Activated effector memory CD4-positive, alpha-beta T cell treated with Interleukin-2 at 50 U/mL for 16 hours (primary cell): ENCODE data around the gene DNAJC30.
"Not testable (repeated sequence)": the region's sequence is repeated elsewhere in the genome, so short reads cannot be mapped to it uniquely, and the experiment has no call there.

Experiments
- DNase-seq: peaks from one replicate; pipeline ENCODE4 v3.0.0-alpha.2; 2020

DNAJC30 gene

DNA sequence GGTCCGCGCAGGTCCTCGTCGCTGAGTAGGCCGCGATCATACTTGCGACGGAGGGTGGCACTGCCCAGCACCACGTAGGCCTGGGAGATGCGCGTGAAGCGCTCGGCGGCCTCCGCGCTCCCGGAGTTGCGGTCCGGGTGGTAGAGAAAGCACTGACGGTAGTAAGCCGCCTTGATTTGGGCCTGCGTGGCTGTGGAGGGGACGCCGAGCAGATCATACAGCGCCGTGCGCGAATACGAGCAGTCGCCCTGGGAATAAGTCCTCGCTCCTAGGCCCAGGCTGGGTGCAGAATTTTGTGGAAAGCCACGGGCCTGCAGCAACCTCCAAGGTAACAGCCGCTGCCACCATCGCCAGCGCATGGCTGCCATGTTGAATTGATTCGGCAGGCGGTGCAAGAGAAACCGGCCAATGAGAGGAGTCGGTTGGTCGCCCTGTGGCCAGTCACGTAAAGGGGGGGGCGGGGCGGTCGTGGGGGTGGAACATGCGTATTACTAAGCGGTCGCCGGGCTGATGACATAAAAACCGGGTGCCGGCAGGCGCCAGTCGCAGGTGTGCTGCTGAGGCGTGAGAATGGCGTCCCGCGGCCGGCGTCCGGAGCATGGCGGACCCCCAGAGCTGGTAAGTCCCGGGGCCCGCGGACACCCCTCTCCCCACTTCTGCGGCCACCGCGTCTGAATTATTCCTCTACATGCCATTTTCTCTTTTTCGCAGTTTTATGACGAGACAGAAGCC is at the start of gene DNAJC30, which contains the start of gene BUD23:
Gene DNAJC30, minus strand, starts transcription at position 398 of the 732 bp plus-strand sequence. Its CDS starts 30 bp downstream, at position 368.
Gene BUD23, plus strand, starts transcription at position 542 of the 732 bp plus-strand sequence. Its CDS starts 29 bp downstream, at position 571.
- DNase-seq, result peak; percentile 94

DNA sequence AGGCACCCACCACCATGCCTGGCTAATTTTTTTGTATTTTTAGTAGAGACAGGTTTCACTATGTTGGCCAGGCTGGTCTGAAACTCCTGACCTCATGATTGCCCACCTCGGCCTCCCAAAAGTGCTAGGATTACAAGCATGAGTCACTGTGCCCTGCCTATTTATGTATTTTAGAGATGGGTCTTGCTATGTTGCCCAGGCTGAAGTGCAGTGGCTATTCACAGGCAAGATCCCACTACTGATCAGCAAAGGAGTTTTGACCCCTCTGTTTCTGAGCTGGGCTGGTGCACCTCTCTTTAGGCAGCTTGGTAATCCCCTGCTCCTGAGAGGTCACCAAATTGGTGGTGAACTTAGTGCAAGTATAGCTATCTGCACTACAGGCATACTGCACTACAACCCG is 49.1 kb upstream of the DNAJC30 start:
- DNase-seq, result no peak

DNA sequence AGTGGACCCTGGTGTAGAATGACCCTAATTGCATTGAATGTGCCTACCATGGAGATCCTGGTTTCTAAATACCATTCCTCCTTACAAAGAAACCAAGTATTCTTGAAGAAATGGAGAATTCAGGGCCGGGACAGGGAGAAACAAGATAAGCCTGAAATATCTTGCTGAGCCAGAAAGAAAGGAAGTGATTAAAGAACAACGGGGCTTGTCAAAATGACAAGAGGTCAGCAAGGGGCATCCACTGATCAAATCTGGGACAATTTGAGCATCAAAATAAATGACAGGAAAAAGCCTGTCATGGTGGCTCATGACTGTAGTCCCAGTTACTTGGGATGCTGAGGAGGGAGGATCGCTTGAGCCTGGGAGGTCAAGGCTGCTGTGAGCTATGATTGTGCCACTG is 47.2 kb upstream of the DNAJC30 start:
- no peak for DNase-seq

DNA sequence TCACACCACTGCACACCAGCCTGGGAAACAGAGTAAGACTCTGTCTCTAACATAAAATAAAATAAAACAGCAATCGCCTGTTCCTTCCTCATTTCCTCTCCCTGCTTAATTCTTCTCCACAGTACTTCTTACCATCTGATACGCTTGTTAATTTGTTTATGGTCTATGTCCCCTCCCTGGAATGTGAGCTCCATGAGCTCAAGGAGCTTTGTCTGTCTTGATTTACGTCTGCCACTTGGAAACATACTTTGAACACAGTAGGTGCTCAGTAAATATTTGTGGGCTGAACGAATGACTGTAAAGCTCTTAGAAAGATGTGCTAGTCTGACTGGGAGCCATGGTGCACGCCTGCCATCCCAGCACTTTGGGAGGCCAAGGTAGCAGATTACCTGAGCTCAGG is 45.3 kb upstream of the DNAJC30 start:
- DNase-seq, result no peak

DNA sequence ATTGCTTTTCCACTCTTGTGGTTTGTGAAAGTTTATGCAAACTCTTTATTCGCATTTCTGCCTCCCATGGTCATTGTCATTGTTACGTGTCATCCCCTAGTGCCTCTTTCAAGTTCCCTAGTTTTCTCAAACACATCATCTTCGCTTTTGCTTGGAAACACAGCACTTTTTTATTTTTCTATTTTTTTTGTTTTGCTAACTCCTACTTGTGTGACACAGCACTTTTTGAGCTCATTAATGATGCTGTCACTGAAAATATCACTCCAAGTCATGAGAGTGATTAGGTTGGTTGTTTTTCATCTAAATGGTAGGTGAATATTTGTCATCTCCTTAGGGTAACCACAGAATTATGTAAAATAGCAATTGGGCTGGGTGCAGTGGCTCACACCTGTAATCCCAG is 44.7 kb upstream of the DNAJC30 start:
- DNase-seq, result no peak

DNA sequence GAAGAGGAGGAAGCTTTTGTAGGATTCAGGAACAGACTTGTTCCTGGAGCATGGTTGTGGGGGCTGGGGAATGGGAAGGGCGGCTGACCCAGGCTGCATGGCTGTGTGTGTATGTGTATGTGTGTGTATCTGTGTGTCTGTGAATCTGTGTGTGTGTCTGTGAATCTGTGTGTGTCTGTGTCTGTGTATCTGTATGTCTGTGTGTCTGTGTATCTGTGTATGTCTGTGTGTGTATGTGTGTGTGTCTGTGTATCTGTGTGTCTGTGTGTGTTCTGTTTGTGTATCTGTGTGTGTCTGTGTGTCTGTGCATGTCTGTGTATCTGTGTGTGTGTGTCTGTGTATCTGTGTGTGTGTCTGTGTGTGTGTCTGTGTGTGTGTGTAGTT is 42.8 kb upstream of the DNAJC30 start:
- no peak for DNase-seq

DNA sequence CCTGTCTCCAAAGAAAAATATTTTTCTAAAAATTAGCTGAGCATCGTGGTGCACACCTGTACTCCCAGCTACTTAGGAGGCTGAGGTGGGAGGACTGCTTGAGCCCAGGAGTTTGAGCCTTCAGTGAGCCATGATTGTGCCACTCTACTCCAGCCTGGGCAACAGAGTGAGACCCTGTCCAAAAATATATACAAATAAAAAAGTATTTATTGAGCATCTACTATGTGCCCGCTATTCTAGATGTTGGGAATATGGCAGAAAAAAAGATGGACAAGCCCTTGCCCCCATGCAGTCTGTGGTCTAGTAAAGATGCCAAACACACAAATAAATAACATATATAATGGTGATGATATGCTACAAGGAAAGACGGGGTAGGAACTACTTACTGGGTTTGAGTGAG is 40.6 kb upstream of the DNAJC30 start:
- no peak for DNase-seq

DNA sequence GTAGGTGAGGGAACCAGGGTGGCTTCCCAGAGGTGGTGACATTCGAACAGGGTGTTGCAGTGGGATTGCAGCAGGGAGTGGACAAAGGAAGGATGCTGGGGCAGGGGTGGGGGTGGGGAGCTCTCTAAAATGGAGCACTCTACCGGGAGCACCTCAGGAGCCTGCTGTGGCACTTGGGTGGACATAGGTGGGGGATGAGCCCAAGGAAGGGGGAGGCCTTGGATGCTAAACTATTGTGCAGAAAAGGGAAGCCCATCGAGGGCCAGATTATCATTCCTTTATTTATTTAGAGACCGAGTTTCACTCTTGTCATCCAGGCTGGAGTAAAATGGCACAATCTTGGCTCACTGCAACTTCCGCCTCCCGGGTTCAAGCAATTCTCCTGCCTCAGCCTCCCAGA is 39.5 kb upstream of the DNAJC30 start:
- no peak for DNase-seq

DNA sequence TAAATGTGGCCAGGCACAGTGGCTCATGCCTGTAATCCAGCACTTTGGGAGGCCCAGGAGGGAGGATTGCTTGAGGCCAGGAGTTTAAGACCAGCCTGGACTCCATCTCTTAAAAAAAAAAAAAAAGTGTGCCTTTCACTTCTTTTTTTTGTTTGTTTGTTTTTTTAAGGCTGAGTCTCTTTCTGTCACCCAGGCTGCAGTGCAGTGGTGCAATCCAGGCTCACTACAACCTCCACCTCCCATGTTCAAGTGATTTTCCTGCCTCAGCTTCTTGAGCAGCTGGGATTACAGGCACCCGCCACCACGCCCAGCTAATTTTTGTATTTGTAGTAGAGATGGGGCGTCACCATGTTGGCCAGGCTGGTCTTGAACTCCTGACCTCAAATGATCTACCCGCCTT is 38.9 kb upstream of the DNAJC30 start:
- not testable (repeated sequence) for DNase-seq

DNA sequence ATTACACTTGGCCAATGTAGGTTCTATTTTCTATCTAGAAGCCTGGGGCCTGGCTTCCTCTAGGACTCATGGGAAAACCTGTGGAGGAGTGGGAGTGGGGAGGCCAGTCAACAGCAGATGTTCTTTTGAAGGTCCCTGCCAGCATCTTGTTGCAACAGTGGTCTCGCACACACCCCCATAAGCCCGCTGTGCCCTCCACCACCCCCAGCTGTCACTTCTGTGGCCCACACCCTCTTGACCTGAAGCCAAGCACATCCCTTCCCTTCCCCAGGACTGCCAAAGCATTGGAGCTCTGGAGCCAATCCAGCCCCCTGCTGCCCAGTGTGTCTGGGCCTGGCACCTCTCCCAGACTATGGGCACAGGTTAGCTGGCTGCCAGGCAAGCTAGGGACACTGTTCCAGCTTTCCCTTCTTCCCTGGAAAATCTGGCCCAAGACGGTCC is 38.1 kb upstream of the DNAJC30 start:
- no peak for DNase-seq

DNA sequence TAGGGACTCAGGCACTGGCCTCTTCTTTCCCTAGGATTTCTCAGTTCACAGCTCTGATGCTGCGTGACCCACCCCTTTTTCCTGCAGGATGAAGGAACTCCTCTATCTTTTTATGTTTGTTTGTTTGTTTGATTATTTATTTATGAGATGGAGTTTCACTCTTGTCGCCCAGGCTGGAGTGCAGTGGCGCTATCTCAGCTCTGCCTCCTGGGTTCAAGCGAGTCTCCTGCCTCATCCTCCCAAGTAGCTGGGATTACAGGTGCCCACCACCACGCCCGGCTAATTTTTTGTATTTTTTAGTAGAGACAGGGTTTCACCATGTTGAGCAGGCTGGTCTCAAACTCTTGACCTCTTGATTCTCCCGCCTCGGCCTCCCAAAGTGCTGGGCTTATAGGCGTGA is 37.2 kb upstream of the DNAJC30 start:
- not testable (repeated sequence) for DNase-seq

DNA sequence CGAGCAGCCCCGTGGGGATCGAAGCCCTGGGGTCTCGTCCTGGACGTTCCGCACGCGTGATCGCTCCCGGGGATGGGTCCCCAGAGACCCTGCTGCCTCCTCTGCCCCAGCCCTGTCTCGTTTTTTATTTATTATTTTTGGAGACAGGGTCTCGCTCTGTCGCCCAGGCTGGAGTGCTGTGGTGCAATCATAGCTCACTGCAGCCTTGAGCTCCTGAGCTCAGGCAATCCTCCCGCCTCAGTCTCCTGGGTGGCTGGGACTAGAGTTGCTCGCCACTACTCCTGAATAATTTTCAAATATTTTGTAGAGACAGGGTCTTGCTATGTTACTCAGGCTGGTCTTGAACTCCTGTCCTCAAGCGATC is 36.5 kb upstream of the DNAJC30 start:
- no peak for DNase-seq

DNA sequence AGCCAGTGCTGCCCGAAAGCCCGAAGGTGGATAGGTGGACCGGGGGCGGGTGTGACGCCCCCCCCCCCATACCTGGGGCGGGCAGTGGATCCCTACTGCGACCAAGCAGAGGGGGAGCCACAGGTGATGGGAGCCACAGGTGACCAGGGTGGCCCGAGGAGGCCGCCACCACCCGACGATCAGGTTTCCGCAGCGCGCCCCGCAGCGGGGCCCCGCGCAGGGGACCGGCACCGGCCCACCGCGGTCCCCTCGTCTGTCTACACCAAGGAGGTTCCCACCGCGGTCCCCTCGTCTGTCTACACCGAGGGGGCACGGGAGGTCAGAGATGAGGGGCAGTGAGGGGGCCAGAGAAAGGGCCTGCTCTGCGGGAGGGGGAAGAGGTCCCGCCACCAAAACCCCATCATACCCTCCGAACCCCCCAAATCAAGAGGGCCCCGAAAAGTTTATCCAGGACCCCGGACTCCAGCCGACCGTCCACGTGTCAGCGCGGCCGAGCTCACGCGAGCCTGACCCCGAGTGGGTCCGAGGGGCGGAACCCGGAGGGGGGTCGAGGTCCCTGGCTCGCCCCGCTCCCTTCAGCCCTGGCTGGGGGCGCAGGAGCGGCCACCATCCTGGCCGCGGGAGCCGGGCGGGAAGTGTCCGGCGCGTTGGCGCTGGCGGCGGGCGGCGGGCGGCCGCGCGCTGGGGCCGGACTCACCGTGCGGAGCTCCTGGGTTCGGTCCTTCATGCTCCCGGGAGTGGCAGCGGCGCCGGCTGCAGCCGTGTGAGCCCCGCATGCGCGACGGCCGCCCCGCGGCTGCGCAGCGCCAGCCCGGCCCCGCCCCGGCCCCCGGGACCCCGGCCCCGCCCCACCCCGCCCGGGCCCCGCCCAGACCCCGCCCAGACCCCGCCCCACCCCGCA is 35.9 kb upstream of the DNAJC30 start, which contains the start of gene STX1A:
Gene STX1A, minus strand, starts transcription at position 765 of the 901 bp plus-strand sequence. Its CDS starts 38 bp downstream, at position 727.
- peak; percentile 62 for DNase-seq

DNA sequence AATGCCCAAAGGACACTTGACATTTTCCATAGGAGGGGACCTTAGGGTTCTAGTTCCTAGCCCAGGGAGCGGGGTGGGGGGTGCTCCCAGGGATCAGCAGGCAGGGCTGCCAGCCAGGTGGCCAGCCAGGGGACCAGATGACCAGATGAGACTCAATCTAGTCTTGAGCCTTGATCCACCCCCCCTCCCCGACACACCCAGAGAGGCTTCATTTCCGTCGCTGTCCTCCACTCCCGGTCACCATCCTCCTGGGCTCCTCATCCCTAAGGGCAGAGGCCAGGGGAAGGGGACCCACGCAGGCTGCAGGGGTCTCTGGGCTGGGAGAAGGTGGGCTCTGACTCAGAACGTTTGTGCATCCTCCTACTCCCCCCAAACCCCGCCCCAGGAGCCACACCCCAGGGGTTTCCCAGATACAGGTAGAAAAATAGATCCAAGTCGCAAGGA is 35.2 kb upstream of the DNAJC30 start:
- DNase-seq, result peak; percentile 6

DNA sequence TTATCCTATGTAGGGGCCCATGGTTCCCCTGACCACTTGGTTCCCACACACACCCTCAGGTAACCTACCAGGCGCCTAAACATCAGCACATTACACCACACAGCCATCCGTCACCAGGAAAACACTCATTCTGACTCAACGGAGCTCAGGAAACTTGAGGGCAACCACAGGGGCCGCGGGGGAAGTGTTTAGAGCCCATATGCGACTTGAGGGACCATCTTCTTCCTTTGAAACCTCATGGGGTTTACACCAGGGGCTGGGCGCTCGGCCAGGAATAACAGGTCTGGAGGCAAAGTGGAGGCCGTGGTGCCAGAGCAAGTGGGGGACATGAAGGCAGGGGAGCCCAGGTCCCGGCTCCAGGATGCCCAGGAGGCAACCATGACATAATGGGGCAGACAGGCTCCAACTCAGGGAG is 34.7 kb upstream of the DNAJC30 start:
- peak; percentile 65 for DNase-seq

DNA sequence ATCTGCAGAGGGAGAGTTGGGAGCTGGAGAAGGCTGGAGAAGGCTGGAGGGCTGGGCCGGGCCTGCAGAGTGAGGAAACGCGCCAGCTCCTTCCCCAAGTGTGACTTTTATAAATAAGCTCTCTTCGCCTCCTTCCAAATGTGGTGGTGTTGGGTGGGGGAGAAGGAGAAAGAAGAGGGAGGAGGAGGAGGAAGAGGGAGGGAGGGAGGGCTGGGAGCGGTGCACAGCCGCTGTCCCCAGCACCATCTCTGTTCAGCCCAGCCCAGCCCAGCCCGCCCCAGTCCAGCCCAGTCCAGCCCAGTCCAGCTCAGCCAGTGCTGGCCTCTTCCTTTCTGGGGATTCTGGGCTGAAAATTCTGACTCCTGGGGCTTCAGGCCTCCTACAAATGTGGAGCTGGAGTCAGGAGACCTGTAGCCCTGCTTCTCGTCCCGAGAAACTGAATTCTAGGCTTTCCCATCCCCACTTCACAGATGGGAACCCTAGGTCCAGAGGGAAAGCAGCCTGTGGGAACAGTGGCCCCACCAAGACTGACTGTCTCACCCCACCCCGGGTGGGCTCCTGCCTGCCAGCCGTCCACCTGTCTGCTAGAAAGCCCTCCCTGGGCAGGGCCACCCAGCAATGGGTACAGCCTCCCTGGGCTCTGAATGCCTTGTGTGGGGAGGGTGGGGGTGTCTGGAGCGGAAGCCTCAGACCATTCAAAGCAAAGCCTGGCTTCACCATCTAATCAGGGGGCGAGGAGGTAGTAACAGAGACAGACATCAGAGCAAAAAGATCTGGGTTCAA is 34.0 kb upstream of the DNAJC30 start:
- no peak for DNase-seq

DNA sequence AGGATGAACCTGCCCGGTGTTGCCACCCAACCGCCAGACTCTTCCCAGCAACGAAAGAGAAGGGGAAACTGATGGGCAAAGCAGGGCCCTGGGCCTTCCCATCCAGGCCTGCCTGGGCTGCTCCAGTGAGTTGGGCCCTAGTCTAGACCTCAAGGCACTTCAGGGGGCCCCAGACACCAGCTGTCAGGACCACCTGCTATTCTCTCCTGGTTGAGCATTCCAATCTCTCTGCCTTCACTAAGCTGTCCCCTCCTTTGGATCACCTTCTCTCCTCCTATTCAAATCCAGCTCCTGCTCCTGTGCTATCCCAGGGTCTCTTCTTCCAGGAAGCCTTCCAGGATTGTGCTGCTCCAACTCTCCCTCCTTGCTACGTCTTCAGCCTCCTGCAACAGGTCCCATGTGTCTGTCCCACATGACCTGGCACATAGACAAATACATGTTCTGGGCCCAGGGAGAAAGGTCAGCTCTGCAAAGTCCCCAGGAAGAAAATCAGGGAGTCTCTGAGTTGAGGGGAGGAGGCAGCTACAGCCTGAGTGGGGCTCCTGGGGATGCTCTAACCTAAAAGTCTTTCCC is 33.2 kb upstream of the DNAJC30 start:
- DNase-seq, result no peak

DNA sequence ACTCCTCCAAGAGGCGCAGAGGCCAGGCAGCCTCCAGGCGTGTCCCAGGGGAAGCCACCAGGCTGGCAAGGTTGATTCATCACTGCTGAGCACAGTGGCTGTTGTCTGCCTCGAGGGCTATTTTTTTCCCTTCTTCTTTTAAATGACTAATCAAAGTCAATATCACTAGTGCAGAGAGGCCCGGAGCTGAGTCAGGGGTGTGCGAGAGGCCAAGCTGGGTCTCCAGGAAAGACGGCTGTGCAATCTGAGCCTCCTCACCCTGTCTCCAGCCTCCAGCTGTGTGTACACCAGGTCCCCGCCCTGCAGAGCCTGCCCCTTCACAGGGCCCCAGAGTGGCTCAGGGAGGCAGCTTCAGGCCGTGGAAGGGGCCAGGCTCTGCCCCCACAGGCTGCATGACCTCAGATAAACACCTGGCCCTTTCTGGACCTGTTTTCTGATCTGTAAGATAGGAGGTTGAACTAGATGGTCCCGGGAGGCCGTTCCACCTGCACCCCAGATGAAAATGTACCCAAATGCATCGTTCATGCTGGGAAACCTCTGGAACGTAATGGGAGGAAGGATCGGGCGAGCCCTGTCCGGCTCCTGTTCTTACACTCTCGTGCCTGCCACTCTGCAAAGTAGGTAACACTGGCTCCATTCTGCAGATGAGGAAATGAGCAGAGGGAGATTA is 32.5 kb upstream of the DNAJC30 start:
- DNase-seq, result no peak

DNA sequence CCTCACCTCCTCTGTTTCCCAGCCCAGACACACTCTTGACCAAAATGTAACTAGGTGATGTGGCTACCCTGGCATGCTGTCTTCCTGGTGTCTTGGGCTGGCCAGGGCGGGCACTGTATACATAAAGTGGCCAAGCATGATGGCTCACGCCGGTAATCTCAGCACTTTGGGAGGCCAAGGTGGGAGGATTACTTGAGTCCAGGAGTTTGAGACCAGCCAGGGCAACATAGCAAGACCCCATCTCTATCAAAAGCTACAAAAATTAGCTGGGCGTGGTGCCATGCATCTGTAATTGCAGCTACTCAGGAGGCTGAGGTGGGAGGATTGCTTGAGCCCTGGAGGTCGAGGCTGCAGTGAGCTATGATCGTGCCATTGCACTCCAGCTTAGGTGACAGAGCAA is 30.1 kb upstream of the DNAJC30 start:
- not testable (repeated sequence) for DNase-seq

DNA sequence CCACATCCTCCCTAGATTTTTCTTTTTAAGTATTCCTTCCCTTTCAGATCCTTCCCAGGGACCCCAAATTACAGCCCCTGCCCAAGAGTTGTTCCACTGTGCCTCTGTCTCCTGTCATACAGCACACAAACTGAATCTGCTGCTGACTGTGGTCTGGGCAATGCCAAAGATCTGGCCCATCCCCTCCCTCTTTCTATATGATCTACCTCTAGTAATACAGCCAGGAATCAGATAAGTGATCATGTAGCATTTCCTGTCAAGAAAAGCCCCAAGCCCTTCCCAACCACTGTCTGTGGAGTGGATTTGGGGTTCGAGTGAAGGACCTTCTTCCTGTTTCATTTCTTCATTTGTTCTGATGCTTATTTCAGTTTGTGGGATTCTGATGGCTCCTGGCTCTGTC is 29.5 kb upstream of the DNAJC30 start:
- DNase-seq, result no peak

DNA sequence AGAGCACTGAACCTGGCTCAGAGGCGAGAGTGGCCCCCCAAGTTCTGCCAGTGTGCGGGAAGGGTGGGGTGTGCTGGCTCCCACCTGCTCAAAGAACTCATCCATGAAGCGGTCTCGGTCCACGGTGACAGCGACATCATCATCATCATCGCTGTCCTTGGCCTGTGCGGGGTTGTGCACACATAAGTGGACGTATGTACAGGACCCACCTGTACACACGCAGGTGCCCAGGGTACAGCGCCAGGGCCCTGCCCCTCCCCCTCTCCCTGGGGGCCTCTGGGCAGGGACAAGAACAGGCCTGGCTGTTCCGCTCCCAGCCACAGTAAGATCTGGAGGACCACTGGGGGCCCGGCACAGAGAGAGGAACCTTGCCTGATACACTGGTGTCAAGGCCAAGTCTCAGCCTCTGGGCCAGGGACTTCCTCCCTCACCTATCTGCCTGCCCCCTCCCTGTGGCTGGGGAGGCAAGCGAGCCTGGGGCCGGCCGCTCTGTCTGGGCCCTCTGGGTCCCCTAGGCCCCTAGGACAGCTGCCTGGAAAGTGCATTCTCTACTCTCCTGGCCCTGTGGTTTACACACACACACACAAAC is 25.8 kb upstream of the DNAJC30 start:
- DNase-seq, result no peak
